NCI-H446 (cell line): ENCODE results near the gene GATAD2A.
A peak's percentile ranks its signal among the peaks of the same experiment; 100 is the strongest.

ENCODE experiments used
- DNase-seq, 2 experiments: peaks; one replicate each; lab custom pipeline; 2025; lab: John Stamatoyannopoulos, UW

The GATAD2A gene

DNA sequence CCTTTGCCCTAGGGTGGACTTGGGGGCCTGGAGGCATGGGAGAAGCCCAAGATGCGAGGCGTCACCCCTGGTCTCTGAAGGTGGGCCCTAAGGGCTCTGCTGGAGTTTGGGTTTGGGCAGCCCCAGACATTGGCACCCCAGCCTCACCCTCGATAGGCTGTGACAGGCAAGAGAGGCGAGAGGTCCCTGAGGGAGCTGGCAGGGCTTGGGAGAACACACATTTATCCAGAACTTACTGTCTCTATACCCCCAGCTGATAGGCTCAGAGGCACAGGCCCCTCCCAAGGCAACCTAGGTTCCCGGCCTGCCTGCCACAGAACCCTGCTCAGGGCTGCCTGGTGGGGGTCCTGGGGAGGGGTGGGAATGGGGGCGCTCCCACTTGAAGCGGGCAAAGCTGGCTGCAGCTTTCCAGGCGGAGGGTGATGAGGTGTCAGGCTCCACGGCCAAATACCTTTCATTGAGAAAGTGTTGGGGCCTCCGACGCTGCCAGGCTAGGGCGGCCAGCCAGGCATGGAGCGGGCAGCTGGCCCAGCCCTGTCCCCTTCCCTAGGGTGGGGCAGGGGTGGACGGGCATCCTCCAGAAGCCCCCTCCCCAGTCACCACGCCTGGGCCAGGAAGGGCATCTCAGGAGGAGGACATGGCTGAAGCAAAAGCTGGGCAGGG is 142.3 kb downstream of the GATAD2A start:
- DNase-seq = no peak

DNA sequence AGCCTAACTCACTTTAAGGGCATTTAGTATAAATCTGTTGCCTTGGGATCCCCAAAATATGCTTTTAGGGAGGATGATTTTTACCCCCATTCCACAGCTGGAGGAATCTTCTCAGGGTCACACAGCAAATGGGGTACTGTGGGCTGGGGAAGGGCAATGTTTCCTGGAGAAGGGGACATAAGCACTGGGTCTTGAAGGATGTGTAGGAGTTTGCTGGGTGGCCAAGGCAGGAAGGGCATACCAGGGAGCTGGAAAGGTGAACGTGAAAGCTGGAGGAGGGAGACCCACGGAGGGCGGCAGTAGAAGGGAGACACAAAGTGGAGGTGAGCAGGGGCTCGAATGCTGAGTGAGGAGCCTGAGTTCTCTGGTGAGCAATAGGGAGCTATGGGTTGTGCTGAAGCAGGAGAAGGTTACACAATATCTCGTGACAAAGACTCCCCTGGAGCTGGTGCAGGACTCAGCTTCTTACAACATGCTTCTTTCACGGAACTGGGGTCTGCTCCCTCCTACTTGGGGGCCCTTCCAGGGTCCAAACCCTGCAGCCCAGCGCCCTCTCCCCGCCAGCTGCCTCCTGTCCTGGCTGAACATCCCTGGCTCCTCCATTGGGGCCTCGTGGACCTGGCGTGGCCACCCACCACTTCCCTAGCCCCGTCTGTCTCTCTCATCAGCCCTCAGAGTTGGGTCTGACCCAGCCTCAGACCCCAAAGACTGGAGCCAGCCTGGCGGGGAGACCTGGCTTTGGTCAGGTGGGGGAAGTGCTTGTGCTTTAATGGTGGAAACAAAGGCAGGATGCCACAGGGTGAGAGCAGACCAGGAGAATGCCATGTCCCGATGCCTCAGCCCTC is 143.7 kb downstream of the GATAD2A start:
- no peak for DNase-seq

DNA sequence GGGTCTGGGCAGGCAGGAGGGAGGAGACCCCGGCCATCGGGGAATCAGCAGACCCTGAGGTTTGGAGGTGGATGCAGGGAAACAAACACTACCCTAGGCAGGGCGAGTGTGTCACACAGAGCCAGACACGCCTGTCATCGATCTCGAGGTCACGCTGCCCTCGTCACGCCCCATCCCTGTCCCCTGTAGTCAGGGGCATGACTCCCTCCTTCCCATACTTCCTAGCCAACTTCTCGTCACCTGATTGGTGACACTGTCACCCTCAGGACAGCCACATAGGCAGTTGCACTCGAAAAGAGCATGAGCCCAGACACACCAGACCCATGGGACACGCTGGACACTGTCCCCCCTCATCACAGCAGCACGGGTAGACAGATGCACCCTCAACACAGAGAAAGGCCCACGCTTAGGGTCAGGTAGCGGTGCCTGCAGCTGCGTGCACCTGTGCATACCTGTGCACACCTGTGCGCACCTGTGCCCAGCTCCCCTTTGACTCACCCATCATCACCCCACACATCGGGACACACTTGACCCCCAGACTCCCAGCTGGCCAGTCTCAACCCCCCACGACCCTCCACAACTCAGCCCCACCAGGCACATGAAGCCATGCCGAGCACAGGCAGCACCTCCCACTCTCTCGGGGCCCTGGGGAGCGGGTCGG is 144.5 kb downstream of the GATAD2A start:
- no peak for DNase-seq

DNA sequence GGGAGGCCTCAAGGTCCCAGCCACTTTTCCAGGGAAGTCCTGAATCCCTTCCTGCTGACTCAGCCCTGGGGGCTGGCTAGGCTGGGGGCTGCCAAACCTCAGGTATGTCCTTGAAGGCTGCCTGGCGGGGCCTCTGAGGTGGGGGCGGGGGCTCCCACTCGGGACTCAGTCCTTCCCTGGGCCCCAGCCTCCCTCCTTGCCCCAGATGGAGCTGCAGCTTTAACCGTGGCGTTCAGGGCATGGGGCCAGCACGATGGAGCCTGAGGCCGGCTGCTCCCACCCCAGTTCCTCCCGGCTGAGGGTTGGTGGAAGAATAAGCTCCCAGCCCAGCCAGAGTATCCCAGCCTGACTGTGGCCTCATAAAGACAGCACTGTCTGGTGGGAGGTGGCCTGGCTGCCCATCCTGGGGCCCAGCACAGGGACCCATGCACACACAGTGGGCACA is 145.0 kb downstream of the GATAD2A start:
- no peak for DNase-seq

GRCh38 chr19:19550972-19551852 is 145.7 kb downstream of the GATAD2A start:
- no peak for DNase-seq

- no peak for DNase-seq
These were observed 146.3 kb downstream of the GATAD2A start for GRCh38 chr19:19551853-19552192.

GRCh38 chr19:19552798-19553197 is 147.3 kb downstream of the GATAD2A start:
- DNase-seq = no peak

- DNase-seq = no peak
These were observed 148.2 kb downstream of the GATAD2A start for GRCh38 chr19:19553670-19554069.

- peak in 1 of 2 experiments; percentile 31 for DNase-seq
These were observed 148.9 kb downstream of the GATAD2A start for GRCh38 chr19:19554074-19555023.

GRCh38 chr19:19558055-19558454 is 152.6 kb downstream of the GATAD2A start:
- DNase-seq = no peak
